Suppressor macrophage treated with lipopolysaccharide for 1 hour (primary cell): Measurements from ENCODE around the gene INHBC.
"Not testable (repeated sequence)": the region's sequence is repeated elsewhere in the genome, so short reads cannot be mapped to it uniquely, and the experiment has no call there.

Experiments
- DNase-seq, 3 donors: peaks; one replicate each; pipeline ENCODE4 v3.0.0-alpha.2; 2020 to 2022

INHBC gene

GRCh38 chr12:57487597-57488401 lies 53.2 kb downstream of the INHBC start, which contains the start of gene MARS1:
TSS of gene MARS1 (plus strand) at chr12:57488068. CDS start at chr12:57488091, 23 bp downstream.
- DNase-seq = peak; percentile 96 to 98 (median 97)

- DNase-seq = no peak
These were observed 54.0 kb downstream of the INHBC start for GRCh38 chr12:57488402-57489156.

GRCh38 chr12:57489157-57489641 lies 54.6 kb downstream of the INHBC start:
- DNase-seq = peak; percentile 20 to 42 (median 37)

GRCh38 chr12:57490126-57490525 lies 55.5 kb downstream of the INHBC start:
- DNase-seq = no peak

- peak in 1 of 3 donors; percentile 10 for DNase-seq
These were observed 57.1 kb downstream of the INHBC start for GRCh38 chr12:57491393-57492280.

- not testable (repeated sequence) for DNase-seq
These were observed 60.6 kb downstream of the INHBC start for GRCh38 chr12:57495051-57495701.

- DNase-seq = no peak
These were observed 62.2 kb downstream of the INHBC start for GRCh38 chr12:57496822-57497221.

GRCh38 chr12:57497223-57498131 lies 62.9 kb downstream of the INHBC start:
- DNase-seq = no peak

GRCh38 chr12:57498132-57498502 lies 63.5 kb downstream of the INHBC start:
- DNase-seq = no peak

- no peak for DNase-seq
These were observed 64.0 kb downstream of the INHBC start for GRCh38 chr12:57498571-57498970.

GRCh38 chr12:57500213-57500612 lies 65.6 kb downstream of the INHBC start:
- no peak for DNase-seq
